Neural progenitor cell (in vitro differentiated cells): ENCODE data around the gene CDC42.

ENCODE experiments used
- CTCF ChIP-seq: fragments of 200-600 bp; sonication (generic); IDR thresholded peaks from 2 replicates; pipeline ENCODE4 v1.5.1; 2017; ENCODE audit warnings: antibody characterized with exemption, mild to moderate bottlenecking
- EZH2 ChIP-seq: fragments of 200-600 bp; sonication (generic); IDR thresholded peaks from 2 replicates; pipeline ENCODE4 v1.6.1; 2017; ENCODE audit warnings: antibody characterized with exemption, mild to moderate bottlenecking, moderate library complexity
- EZH2phosphoT487 ChIP-seq: fragments of 200-600 bp; sonication (generic); IDR thresholded peaks from 2 replicates; pipeline ENCODE4 v1.6.1; 2017; ENCODE audit warnings: antibody characterized with exemption

GRCh38 chr1:22064751-22065402 lies 12.4 kb downstream of the CDC42 start:
- no peak for TF ChIP-seq EZH2
- TF ChIP-seq CTCF = no peak
- no peak for TF ChIP-seq EZH2phosphoT487
